GM18517 (cell line): ENCODE measurements around the gene SQSTM1.
"Not testable (repeated sequence)": the region's sequence is repeated elsewhere in the genome, so short reads cannot be mapped to it uniquely, and the experiment has no call there.

Experiments
- ATAC-seq: cut with Tn5 transposase; IDR thresholded peaks from one replicate; pipeline ENCODE4 v1.9.1; 2021; ENCODE audit warnings: mild to moderate bottlenecking, moderate library complexity; ENCODE audit not compliant: unreplicated experiment

Gene SQSTM1

DNA sequence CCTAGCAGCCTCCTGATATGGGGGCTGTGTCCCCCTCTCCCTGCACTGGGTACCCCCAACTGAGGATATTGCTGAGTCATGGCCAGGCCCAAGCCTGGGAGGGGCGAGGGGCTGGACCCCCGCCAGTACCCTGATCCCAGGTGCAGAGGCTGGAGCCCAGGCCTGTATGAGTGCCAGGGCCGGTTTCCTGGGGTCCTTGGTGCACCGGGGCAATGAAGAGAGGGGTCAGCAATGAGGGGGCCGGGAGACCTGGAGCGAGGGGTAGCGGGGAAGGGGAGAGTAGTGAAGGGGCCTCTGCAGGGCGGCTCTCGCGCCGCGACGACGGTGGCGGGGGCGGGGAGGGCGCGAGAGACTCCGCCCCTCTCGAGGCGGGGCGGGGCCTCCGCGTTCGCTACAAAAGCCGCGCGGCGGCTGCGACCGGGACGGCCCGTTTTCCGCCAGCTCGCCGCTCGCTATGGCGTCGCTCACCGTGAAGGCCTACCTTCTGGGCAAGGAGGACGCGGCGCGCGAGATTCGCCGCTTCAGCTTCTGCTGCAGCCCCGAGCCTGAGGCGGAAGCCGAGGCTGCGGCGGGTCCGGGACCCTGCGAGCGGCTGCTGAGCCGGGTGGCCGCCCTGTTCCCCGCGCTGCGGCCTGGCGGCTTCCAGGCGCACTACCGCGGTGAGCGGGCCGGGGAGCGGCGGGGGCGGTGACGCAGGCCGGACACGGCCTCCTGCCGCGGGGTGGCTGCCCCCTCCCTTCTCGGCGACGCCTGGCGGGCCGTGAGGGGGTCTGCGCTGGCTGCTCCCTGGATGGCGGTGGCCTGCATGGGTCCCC lies at the start of gene SQSTM1:
SQSTM1 (plus strand) TSS at position 423 of the 815 bp plus-strand sequence; CDS start at position 455, 32 bp downstream.
- ATAC-seq = peak; percentile 36

DNA sequence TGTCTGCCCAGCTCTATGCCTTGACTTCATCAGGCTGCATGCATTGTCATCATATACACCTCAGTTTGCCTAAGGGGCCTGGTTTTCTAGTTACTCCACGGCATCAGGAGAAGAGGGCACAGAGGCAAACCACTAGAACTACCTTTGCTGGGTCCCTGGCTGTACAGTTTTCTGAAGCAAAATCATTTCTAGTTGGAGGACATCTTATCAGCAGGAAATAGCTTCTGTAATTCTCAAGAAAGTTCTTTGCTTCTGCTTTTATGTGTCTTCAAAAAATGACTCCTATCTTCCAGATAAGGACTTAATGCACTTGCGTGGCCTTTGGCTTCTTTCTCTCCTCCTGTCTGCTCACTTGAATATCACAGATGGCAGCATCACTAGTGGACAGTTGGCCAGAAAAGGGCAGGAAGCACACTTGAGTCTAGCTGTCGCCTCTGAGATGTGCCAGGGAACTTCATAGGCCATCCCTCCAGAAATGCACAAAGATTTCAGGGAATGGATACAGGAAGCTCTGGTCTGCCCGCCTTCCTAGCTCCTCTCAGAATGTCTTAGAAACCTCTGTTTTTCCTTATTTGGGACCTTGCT lies 49.3 kb upstream of the SQSTM1 start:
- ATAC-seq = no peak

DNA sequence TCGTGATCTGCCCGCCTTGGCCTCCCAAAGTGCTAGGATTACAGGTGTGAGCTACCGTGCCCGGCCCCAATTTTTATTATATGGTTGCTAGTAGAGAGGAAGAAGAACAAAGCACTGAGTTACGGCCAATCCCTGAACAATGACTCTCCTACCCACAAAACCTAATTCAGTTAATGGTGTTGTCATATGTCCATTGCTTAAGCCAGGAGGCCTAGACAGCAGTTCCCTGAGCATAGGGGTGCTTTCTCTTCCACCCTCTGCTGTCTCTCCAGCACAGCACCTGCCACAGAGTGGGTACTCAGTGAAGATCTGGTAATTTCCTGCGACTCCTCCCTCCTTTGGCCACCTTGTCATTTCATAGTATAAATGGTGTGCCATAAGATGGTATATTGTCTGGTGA lies 48.4 kb upstream of the SQSTM1 start:
- ATAC-seq = no peak

DNA sequence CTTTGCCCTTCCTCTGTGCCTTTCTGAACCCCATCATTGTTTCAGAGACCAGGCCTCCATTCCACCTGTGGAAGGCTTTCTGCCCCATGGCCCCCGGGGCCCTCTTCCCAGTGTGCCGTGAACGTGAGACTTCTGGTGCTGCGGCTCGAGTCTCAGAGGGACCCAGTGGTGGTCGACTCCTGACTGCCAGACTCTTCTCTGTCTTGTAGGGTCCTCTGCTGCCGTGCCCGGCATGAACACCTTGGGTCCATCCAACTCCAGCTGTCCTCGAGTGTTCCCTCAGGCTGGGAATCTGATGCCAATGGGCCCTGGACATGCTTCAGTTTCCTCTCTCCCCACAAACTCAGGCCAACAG lies 47.0 kb upstream of the SQSTM1 start:
- ATAC-seq = no peak

DNA sequence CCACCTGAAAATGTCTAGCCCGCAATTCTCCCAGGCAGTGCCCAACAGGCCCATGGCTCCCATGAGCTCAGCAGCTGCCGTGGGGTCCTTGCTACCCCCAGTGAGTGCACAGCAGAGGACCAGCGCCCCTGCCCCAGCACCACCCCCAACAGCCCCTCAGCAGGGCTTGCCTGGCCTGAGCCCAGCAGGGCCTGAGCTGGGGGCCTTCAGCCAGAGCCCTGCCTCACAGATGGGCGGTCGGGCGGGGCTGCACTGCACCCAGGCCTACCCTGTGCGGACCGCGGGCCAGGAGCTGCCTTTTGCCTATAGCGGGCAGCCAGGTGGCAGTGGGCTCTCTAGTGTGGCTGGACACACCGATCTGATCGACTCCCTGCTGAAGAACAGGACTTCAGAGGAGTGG lies 46.3 kb upstream of the SQSTM1 start:
- no peak for ATAC-seq

DNA sequence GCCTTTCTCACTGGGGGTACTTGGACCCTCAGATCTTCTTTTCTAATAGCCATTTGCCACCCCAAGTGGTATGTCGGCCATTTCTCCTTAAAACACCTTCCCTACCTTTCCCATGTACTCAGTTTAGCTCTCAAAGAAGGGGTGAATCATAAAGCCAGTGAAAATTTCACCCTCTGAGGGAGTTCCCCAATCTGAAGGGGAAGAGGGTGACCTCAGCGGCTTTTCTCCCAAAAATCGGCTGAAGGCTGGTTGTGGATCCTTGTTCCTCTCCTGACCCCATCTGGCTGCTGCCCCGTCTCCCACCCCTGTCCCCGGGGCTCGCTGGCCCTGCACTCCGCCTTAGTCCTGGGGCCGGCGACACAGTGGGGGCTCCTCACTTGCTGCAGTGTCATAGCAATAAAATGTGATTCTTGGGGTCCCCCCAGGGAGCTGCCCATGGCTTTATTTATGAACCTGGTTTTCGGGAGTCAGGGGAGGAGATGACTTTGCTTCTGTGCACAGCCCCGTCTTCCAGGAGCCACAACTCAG lies 44.2 kb upstream of the SQSTM1 start:
- no peak for ATAC-seq

DNA sequence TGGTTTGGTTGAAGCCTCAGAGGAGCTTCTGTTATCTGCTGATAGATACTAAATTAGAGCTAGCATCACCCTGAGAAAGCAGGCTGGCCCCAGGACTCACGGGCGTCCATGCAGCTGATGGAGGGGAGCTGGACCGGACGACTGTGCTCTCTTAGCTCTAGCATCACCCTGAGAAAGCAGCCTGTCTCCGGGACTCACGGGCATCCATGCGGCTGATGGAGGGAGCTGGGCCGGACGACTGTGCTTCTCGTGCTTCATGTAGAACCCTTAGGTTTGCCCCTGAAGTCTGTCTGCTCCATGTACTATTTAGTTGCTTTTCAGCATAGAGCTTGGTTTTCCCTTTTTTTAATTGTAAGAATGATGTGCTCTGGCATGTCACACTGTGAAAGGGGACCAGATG lies 43.2 kb upstream of the SQSTM1 start:
- ATAC-seq = no peak

DNA sequence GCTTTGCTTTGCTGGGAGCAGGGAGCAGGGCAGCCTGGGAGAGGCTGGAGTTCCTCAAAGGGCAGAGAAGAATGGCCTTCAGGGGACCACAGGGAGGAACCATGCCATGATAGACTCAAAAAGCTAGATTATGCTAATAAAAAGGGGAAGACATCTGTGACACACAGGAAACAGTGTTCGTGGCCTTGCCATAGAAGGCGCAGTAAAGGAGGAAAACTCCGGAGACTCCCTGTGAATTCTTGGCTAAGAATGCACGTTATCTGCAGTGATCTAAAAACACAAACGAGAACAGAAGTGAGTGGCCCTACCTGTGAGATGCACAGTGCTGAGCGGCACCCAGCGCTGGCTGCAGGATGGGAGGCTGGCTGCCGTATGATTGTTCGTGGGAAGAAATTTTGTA lies 42.8 kb upstream of the SQSTM1 start:
- ATAC-seq = no peak

DNA sequence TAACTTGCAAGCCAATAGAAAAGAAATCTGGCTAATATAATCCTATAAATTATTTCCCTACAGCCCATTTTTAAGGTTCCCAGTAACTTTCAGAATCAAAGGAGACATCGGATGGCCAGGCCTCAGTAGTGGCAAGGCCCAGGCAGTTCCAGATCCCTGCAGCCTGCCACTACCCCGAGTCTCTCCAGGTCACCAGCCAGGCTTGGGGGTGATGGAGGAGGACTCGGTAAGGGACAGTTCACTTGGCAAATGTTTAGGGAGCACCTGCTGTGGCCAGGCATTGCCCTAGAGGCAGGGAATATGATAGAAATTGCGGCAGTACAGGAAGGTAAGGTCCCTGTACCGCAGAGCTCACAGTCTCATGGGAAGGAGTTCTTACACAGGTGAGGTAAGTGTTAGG lies 42.1 kb upstream of the SQSTM1 start:
- ATAC-seq = no peak

DNA sequence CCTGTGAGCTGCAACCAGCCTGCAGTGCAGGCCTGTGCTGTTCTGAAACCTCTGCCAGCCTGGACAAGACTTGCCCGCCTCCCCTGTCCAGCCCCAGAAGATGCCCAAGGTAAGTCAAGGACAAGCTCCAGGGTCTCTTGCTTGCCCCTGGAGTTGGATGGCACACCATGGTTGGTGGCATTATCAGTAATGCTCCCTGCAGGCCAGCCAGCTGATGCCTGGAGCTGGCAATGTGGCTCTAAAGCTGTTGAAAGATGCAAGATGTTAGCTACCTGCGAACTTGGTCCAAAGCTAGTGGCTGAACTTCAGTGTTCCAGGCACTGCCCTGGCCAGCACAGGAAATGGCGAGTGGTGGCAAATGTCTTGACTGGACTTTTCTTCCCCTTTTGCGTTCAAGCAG lies 40.9 kb upstream of the SQSTM1 start:
- ATAC-seq = no peak

DNA sequence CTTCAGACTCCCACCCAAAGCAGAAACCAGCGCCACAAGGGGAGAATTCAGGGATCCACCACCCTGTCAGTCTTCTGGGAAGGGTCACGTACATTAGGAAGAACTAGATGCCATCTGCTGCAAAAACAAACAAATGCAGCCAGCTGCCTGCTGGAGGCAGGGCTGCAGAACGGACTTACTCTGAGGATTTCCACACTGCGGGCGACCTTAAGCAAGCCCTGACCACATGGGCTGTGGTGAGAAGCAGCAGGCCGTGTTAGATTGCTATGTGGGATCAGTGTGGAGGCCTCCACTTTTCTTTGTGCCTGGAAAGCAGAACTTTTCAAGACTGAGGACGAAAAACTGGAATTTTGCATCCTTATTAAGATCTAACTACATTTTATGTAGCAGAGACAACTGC lies 40.3 kb upstream of the SQSTM1 start:
- ATAC-seq = no peak

DNA sequence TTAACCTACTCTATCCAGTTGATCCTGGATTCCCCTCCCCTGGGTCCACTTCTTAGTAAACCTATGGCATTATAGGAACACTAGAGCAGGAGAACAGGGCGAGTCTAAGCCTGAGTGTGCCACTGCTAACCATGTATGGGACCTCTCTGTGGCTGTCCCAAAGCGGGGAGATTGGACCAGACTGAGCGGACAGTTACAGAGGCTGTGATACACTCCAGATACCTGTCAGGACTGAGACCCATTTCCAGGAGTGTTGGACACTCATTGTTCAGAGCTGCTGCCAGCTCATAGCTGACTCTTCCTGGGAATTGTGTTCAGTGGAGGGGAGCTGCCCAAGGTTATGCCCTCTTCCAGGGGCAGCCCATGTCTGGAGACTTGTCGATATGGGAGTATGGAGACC lies 38.9 kb upstream of the SQSTM1 start:
- ATAC-seq = no peak

DNA sequence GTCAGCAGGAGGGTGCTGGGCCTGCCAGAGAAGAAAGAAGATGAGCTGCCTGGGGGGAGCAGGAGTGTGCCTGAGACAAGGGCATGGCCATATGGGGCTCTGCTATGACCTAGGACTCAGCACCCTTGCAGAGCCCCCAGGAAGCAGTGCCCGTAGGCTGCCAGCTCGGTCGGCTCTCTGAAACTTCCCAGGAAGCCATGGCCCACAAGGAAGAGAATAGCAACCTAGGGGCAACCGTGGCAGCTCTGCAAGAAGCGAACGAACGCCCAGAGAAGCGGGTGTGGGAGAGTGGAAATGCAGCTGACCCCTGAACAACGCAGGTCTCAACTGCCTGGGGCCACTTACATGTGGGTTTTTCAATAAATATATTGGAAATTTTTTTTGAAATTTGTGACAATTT lies 37.6 kb upstream of the SQSTM1 start:
- ATAC-seq = no peak

DNA sequence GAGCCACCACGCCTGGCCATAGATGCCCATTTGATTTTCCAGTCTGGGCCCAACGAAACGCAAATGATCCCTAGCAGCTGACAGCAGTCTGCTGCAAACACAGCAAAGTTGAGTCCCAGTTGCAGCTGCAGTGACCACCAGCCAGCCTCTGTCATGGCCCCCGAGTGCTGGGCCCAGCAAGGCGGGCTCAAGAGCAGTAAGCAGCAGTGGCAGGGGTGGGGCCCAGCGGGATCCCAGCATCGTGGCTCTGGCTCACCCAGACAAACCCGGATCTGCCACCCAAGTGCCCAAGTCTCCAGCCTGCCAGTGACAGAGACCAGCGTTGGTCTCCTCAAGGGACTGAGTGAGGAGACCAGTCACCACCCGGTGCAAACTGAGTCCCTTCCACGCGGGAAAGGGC lies 33.8 kb upstream of the SQSTM1 start:
- ATAC-seq = no peak

DNA sequence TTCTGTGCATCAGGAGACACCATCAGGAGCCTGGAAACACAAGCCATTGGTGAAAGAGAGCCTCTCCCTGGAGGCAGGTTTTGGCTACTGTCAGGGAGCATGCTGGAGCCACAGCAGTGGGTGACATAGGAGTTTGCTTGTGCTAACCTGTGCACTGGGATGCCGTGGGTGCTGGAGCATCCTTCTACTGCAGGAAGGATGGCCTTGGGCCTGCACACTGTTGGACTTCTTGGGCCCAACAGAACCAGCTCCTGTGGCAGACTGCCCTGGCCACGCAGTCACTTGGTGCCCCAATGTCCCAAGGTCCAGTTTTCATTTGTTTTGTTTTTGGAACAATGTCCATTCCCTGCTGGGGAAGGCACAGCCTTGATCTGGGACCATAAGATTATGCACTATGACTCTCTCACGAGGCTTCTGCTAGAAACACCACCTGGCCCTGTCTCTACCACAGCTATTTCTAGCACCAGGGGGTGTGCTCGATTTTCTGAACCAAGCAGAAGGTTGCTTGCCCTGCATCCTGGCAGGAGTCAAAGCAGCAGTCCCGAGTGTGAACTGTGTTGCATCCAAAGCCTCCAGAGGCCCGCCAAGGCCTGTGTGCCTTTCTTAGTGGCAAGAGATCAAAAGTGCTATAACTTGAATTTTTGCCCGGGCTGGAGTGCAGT lies 32.4 kb upstream of the SQSTM1 start:
- no peak for ATAC-seq

DNA sequence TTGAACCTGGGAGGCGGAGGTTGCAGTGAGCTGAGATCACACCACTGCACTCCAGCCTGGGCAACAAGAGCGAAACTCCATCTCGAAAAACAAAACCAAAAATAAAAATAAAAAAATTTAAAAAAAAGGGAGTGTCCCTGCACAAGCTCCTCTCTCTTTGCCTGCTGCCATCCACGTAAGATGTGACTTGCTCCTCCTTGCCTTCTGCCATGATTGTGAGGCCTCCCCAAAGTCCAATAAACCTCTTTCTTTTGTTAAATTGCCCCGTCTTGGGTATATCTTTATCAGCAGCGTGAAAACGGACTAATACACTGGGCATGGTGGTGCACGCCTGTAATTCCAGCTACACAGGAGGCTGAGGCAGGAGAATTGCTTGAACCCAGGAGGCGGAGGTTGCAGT lies 31.4 kb upstream of the SQSTM1 start:
- not testable (repeated sequence) for ATAC-seq

DNA sequence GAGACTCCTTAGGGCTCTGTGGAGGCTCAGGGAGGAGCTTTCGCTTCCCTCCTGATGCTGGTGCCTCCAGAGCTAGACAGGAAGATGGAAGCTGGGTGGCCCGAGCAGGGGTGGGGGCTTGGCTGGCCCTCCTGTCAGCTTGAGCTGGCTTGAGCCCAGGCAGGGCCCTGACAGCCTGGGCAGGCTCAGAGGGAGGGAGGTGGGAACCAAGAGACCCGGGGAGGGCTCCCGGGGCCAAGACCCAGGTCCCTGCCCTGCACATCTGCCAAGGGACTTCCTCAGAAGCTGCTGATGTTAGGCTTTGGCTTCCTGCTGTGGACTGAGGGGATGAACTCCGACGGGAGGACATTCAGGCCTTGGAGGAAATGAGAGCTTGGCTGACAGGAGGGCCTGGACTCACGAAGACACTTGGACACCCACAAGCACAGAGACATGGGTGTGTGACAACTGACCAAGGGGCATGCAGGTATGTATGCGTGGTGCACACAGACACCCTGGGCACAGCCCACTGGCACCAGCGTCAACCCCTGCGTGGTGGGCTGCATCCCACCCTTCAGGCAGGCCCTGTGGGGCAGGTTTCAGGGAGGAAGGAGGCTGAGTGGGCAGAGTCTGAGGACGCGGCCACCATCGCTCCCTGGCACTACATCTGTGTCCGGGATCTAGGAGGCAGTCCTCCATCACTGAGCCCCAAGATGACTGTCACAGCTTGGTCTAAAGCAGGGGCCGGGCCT lies 28.7 kb upstream of the SQSTM1 start:
- ATAC-seq = no peak

DNA sequence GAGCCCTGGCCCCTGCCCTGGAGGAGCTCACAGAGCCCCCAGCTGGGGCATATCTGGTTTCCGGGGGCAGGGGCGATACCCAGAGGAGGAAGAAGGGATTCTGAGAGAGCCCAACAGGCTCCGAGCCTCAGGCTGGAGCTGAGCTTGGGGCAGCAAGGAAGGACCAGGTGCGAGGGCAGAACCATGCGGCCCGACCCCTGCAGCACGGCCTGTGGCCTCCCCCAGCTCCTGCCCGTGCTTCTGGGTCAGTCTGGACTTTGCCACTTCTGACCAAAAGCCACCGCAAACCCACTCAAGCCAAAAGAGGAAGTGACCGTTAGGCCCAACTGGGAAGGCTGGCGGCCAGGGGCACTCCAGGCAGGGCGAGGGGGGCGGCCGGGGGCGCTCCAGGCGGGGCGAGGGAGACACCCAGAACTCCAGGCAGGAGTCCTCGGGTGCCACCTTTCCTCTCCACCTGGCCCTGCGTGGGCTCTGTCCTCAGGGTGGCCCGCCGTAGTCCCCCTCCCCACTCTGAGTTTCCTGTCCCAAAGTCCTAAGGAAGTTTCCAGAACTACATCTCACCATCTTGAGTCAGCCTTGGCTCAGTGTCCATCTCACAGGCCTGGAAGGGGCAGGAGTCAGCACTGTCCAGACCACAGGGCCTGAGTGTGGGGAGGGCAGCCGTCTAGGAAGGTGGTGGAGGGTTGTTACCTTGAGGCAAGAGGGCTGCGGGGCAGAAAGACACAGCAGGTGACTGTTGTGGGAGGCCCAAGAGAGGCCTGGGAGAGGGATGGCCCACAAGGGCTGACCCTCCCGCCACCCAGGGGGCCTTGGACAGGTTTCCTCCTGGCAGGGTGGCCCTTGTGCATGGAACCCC lies 27.9 kb upstream of the SQSTM1 start:
- no peak for ATAC-seq

DNA sequence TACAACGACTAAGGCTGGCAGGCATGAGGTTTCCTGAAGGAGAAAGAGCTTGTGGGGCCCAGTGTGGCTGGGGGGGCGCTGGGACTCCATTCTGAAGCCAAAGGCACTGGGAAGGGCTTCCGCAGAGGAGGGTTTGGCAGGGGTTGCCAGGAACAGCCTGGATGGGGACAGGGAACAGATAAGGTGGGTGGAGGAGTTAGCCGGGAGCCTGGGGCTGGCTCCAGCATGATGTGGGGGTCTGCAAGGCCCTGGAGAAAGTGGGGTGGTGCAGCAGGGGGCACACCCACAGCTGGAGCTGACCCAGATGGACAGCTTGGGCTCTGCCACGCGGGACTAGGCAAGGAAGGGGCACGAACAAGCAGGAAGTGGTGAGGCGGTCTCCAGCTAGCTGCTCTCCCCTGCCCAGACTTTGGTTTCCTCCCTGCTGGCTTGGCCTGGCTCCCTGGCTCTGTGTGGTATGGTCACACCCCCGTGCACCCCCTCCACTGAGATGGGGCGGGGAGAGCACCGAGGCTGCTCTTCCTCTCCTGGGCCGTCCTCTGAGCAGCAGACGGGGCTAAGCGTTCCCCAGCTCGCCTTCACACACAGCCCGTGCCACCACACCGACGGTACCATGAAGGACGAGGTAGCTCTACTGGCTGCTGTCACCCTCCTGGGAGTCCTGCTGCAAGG lies 27.1 kb upstream of the SQSTM1 start, which contains the start of gene LTC4S:
LTC4S (plus strand) TSS at position 519 of the 672 bp plus-strand sequence; CDS start at position 614, 95 bp downstream.
- ATAC-seq = no peak

DNA sequence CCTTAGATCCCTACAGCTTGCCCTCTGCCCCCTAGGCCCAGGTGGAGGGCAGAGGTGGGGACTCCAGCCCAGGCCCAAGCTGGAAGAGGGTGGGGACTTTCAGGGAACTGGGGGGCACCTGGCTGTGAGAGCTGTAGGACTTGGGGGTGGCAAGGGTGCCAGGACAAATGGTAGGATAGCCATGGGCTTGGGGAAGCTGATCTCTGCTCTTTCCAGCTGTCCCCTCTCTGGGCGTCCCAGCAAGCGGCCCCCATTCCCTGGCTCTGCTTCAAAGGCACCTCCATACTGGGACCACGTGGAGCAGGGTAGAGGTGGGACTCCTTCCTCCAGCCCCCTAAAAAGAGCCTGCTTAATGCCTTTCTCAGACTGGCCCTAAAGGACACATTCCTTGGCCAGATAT lies 26.5 kb upstream of the SQSTM1 start:
- ATAC-seq = no peak
